Mucosa of rectum (tissue), 2 donors: ENCODE results near the gene OR2A5.
"Not testable (repeated sequence)": the region's sequence is repeated elsewhere in the genome, so short reads cannot be mapped to it uniquely, and the experiment has no call there.

Experiments used
- H3K27ac ChIP-seq, 2 donors: one replicate each; pipeline ENCODE4 v1.7.0; 2013; ENCODE audit warnings: inconsistent platforms in 2 of 2, low read depth in 2 of 2, low read length in 2 of 2
- H3K27me3 ChIP-seq, 2 donors: one replicate each; pipeline ENCODE4 v1.7.0; 2013; ENCODE audit warnings: low read length in 2 of 2; ENCODE audit not compliant: control insufficient read depth in 2 of 2, insufficient read depth in 2 of 2
- H3K36me3 ChIP-seq, 2 donors: one replicate each; pipeline ENCODE4 v1.7.0; 2013; ENCODE audit warnings: low read length in 2 of 2; ENCODE audit not compliant: control insufficient read depth in 2 of 2, insufficient read depth in 2 of 2
- H3K4me1 ChIP-seq, 2 donors: one replicate each; pipeline ENCODE4 v1.7.0; 2013; ENCODE audit warnings: low read length in 2 of 2, mild to moderate bottlenecking in 1 of 2; ENCODE audit not compliant: control insufficient read depth in 2 of 2, insufficient read depth in 2 of 2
- H3K4me3 ChIP-seq, 2 donors: one replicate each; pipeline ENCODE4 v1.7.0; 2013; ENCODE audit warnings: low read length in 2 of 2
- H3K9ac ChIP-seq, 2 donors: one replicate each; pipeline ENCODE4 v1.7.0; 2013; ENCODE audit warnings: low read length in 2 of 2, low read depth in 1 of 2, mild to moderate bottlenecking in 1 of 2
- H3K9me3 ChIP-seq, 2 donors: one replicate each; pipeline ENCODE4 v1.7.0; 2013; ENCODE audit warnings: low read length in 2 of 2; ENCODE audit not compliant: control insufficient read depth in 2 of 2
- donor health status: healthy.
- donor health status: Normal muscosa, but diverticular disease.

Gene OR2A5, protein sequence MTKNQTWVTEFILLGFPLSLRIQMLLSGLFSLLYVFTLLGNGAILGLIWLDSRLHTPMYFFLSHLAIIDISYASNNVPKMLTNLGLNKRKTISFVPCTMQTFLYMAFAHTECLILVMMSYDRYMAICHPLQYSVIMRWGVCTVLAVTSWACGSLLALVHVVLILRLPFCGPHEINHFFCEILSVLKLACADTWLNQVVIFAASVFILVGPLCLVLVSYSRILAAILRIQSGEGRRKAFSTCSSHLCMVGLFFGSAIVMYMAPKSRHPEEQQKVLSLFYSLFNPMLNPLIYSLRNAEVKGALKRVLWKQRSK

DNA sequence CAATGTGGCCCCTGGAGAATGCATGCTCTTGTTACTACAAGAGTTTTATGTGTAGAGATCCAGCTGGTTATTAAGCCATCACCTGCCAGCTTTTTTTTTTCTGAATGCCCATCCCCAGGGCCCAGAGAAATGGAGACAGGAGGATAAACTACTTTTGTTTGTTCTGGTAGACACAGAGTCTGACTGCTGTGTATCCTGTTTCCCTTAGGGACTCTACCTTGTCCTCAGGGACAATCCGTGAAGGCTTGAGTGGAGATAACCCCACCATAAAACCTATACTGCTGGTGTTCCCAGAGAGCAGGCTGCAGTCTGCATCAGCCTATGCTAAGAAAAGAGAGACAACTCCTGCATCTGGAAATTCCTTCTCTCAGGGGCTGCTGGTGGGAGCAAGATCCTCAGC, at the start of gene OR2A5:
TSS of gene OR2A5 (plus strand) at position 301 of the 400 bp plus-strand sequence. CDS start 1,454 bp downstream, outside the sequence.
- Histone ChIP-seq H3K27me3 (no peaks in the 10 kb centered on the region), H3K4me1 (no peaks in the 10 kb centered on the region), H3K9me3 (no peaks in the 10 kb centered on the region), H3K27ac (no peak within 1 kb of the TSS), H3K9ac (no peak within 1 kb of the TSS), H3K36me3 (no peaks in the 10 kb centered on the region), H3K4me3 (no peak within 1 kb of the TSS)

DNA sequence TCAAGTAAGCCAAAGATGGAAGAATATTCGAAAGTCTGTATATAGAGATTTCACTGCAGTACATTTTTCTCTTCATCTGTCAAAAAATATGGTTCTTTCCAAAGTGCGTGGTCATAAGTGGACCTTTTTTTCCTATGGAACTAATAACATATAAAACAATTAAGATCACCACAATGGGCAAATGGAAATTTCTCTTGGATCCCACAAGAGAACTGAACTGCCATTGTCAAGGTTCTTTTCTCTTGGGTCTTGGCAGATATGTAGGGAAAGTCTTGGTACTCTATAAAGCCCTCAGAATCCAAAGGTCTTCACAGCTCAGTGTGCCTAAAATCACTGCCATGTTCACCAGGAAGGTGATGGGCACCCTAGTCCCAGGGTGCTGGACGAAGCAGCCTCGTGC, 48.7 kb upstream of the OR2A5 start, which contains the start of gene OR6B1:
TSS of gene OR6B1 (plus strand) at position 301 of the 400 bp plus-strand sequence. CDS start 3,677 bp downstream, outside the sequence.
- H3K4me3 ChIP-seq: no peak within 1 kb of the TSS

DNA sequence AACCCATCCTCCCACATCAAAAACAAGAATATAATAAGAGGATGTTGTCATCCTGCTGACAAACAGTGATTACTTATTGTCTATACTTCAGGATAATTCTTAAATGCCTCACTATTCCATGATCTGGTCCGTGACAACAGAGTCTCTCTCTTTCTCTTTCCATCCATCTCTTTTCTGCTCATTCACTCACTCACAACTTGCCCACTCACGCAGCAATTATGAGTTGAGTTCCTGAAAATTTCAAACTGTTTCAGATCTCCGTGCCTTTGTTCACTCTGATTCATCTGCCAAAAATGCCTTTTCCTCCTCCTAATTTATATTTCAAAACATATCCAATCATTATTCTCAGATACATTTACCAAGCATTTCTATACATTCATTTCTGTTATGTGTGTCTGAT, 47.2 kb upstream of the OR2A5 start:
- H3K9ac ChIP-seq: no peak overlapping the region
- H3K27ac ChIP-seq: no peak overlapping the region
- H3K4me3 ChIP-seq: no peak overlapping the region
- H3K27me3 ChIP-seq: no peaks in the 10 kb centered on the region
- H3K9me3 ChIP-seq: no peaks in the 10 kb centered on the region
- no peaks in the 10 kb centered on the region for H3K4me1 ChIP-seq
- no peaks in the 10 kb centered on the region for H3K36me3 ChIP-seq

More for the DNA sequence above, 48.7 kb upstream of the OR2A5 start, which contains the start of gene OR6B1:
- Histone ChIP-seq H3K4me1 (no peaks in the 10 kb centered on the region), H3K9ac (no peak within 1 kb of the TSS), H3K27ac (no peak within 1 kb of the TSS), H3K36me3 (no peaks in the 10 kb centered on the region), H3K27me3 (no peaks in the 10 kb centered on the region), H3K9me3 (no peaks in the 10 kb centered on the region)

DNA sequence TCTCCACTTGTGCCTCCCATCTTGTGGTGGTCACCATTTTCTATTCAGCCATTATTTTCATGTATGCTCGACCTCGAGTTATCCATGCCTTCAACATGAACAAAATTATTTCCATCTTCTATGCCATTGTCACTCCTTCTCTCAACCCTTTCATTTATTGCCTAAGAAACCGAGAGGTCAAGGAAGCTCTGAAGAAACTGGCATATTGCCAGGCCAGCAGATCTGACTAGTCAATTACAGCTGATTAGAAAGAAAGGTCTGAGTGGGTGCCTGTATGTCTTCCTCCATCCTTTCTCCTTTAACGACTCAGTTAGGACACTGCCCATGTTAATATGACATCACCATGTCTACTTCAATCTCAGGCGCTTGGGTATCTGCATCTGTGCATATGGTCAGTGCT, 44.0 kb upstream of the OR2A5 start:
- Histone ChIP-seq H3K4me1 (no peaks in the 10 kb centered on the region), H3K9me3 (no peaks in the 10 kb centered on the region), H3K4me3 (no peak overlapping the region), H3K36me3 (no peaks in the 10 kb centered on the region), H3K27me3 (no peaks in the 10 kb centered on the region), H3K27ac (no peak overlapping the region), H3K9ac (no peak overlapping the region)

DNA sequence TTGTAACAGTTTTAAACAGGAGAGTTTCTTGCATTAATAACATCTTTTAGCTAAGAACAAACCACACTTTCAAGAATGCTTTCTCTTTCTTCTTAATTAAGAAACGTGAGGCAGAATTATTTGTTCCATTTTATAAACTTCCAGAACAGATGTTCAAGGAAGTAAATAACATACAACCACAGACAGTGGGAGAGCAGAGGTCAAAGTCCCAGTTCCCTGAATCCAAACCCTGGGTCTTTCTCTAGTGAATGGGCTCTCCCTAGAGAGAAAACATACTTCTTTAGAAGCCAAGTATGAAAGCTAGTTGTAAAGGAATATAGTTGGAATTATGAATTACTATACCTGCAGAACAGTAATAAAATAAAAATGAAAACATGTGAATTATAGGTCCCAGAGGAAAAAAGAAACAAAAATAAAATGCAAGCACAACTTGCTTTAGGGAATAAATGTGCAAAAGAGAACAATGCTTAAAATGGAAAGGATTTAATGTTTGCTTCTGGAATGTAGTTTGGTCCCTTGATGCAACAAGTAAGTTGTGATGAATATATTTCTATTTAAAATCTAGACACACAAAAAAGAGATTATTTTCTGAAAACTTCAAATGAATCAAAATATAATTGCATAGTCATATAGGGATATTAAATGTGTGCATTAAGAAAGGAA, 42.6 kb upstream of the OR2A5 start:
- no peaks in the 10 kb centered on the region for H3K4me1 ChIP-seq
- H3K36me3 ChIP-seq: no peaks in the 10 kb centered on the region
- H3K9me3 ChIP-seq: no peaks in the 10 kb centered on the region
- no peak overlapping the region for H3K27ac ChIP-seq
- no peaks in the 10 kb centered on the region for H3K27me3 ChIP-seq
- no peak overlapping the region for H3K9ac ChIP-seq
- H3K4me3 ChIP-seq: no peak overlapping the region

DNA sequence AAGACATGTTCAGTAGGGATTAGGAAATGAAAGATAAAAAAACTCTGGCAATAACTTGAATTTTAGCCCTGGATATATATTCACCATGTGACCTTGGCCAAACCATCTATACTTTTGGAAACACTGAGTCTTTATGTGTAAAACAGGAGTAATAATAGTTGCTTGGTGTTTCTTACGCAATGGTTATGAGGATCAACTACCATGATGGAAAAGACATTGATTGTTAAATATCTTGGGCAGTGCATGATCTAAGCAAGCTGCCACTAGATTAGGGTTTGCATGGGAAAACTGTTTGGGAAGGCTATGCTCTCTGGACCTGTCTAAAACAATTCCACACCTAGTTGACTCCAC, 42.1 kb upstream of the OR2A5 start:
- H3K4me1 ChIP-seq: no peaks in the 10 kb centered on the region
- H3K27ac ChIP-seq: no peak overlapping the region

DNA sequence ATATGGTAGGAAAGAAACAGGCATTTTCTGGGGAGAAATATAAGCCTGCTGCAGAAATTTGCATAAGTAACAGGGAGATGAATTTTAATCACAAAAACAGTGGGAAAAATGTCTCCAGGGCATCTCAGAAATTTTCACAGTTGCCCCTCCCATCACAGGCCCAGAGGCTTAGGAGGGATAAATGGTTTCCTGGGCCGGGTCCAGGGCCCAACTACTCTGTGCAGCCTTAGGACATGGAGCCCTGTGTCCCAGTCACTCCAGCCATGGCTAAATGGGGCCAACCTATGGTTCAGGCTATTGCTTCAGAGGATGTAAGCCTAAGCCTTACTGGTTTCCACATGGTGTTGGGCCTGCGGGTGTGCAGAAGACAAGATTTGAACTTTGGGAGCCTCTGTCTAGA, 39.4 kb upstream of the OR2A5 start:
- Histone ChIP-seq H3K4me1 (no peaks in the 10 kb centered on the region), H3K27me3 (no peaks in the 10 kb centered on the region), H3K36me3 (no peaks in the 10 kb centered on the region), H3K27ac (no peak overlapping the region), H3K4me3 (no peak overlapping the region), H3K9me3 (no peaks in the 10 kb centered on the region), H3K9ac (no peak overlapping the region)

More for the DNA sequence above, 42.1 kb upstream of the OR2A5 start:
- no peaks in the 10 kb centered on the region for H3K27me3 ChIP-seq
- no peaks in the 10 kb centered on the region for H3K9me3 ChIP-seq
- H3K4me3 ChIP-seq: no peak overlapping the region
- no peaks in the 10 kb centered on the region for H3K36me3 ChIP-seq
- H3K9ac ChIP-seq: no peak overlapping the region

DNA sequence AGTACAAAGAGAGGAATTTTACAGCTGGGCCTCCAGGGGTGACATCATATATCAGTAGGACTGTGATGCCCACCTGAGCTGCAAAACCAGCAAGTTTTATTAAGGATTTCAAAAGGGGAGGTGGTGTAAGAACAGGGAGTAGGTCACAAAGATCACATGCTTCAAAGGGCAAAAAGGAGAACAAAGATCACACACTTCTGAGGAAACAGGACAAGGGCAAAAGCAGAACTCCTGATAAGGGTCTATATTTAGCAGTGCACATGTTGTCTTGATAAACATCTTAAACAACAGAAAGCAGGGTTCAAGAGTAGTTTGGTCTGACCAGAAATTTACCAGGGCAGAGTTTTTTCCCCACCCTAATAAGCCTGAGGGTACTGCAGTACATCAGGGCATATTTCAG, 38.7 kb upstream of the OR2A5 start:
- H3K9ac ChIP-seq, H3K9me3 ChIP-seq, H3K4me1 ChIP-seq, H3K27me3 ChIP-seq, H3K36me3 ChIP-seq, H3K4me3 ChIP-seq, H3K27ac ChIP-seq: not testable (repeated sequence)

DNA sequence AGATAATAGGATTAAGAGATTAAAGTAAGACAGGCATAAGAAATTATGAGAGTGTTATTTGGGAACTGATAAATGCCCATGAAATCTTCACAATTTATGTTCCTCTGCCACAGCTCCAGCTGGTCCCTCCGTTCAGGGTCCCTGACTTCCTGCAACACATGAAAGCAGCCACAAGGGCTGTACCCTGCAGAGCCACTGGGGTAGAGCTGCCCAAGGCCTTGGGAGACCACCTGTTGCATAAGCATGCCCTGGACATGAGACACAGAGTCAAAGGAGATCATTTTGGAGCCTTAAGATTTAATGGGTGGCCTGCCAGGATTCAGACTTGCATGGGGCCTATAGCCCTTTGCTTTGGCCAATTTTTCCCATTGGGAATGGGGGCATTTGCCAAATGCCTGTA, 37.9 kb upstream of the OR2A5 start:
- not testable (repeated sequence) for H3K4me1 ChIP-seq, H3K27me3 ChIP-seq, H3K27ac ChIP-seq, H3K36me3 ChIP-seq, H3K9me3 ChIP-seq, H3K4me3 ChIP-seq, H3K9ac ChIP-seq

DNA sequence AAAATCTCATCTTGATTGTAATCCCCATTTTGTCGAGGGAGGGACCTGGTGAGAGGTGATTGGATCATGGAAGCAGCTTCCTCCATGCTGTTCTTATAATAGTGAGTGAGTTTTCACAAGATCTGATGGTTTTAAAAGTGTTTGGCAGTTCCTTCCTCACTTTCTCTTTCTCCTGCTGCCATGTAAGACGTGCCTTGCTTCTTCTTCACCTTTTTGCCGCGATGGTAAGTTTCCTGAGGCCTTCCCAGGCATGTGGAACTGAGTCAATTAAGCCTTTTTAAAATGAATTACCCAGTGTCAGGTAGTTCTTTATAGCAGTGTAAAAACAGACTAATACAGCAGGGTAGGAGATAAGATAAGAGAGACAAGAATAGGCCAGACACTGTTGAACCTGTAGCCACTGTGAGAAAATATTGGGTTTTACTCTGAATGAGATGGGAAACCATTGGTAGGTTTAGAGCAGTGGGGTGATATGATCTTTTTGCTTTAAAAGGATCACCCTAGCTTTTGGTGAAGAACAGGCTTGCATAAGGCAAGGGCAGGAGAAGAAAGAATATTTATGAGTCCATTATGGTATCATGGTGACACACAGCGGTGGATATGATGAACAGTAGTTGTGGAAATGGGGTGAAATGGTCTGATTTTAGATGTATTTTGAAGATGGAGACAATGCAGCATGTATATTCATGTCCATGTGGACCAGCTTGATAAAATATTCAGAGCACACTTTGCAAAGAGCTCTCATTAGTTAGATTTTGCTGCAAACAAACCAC, 37.1 kb upstream of the OR2A5 start:
- no peaks in the 10 kb centered on the region for H3K9me3 ChIP-seq

More for the DNA sequence above, 37.1 kb upstream of the OR2A5 start:
- Histone ChIP-seq H3K36me3 (no peaks in the 10 kb centered on the region), H3K27ac (no peak overlapping the region), H3K27me3 (no peaks in the 10 kb centered on the region), H3K4me3 (no peak overlapping the region), H3K9ac (no peak overlapping the region), H3K4me1 (no peaks in the 10 kb centered on the region)
